ENCODE measurements around the gene CFAP299.

DNA sequence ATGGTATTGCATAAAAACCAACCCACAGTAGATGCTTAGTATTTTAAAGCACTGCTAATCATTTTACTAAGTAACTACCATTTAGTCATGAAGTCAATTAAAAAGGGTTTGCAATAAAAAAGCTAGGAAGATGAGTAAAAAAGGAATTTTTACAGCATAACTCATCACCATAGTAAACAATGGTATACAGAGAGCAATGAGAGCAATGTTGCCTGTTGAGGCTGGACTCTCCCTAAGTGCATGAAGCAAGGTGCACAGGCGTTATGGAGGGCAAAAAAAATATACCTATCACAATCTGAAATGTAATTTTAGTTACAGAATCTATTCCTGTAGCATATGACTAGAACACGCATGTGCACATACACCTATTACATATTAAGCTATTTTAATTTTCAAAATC, 565.4 kb downstream of the CFAP299 start:
- TF ChIP-seq, protein P1, sequence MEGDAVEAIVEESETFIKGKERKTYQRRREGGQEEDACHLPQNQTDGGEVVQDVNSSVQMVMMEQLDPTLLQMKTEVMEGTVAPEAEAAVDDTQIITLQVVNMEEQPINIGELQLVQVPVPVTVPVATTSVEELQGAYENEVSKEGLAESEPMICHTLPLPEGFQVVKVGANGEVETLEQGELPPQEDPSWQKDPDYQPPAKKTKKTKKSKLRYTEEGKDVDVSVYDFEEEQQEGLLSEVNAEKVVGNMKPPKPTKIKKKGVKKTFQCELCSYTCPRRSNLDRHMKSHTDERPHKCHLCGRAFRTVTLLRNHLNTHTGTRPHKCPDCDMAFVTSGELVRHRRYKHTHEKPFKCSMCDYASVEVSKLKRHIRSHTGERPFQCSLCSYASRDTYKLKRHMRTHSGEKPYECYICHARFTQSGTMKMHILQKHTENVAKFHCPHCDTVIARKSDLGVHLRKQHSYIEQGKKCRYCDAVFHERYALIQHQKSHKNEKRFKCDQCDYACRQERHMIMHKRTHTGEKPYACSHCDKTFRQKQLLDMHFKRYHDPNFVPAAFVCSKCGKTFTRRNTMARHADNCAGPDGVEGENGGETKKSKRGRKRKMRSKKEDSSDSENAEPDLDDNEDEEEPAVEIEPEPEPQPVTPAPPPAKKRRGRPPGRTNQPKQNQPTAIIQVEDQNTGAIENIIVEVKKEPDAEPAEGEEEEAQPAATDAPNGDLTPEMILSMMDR (IDR thresholded peaks at IDR 0.05; ENCODE audit: low read length), result no peak
- no peak for TF ChIP-seq EZH2 (optimal IDR thresholded peaks at IDR 0.05; ENCODE audit: low read depth, low read length)
- TF ChIP-seq EZH2phosphoT487 (IDR thresholded peaks at IDR 0.05; ENCODE audit: low read length), result no peak

All from MM.1S (cell line).